H9 (cell line): ENCODE results near the gene KLLN. TPM values are rescaled to one million over a fixed set of nuclear protein-coding genes. Genes with fewer than 3 reads are reported as not detected.
"Not testable (repeated sequence)": the region's sequence is repeated elsewhere in the genome, so short reads cannot be mapped to it uniquely, and the experiment has no call there.

Experiments
- DNase-seq: peaks from one replicate; pipeline ENCODE4 v3.0.0-alpha.2; 2017
- H2AFZ ChIP-seq: one replicate; pipeline ENCODE4 v1.6.1; 2013; ENCODE audit warnings: mild to moderate bottlenecking, low read length, control low read depth, moderate library complexity
- H2AK5ac ChIP-seq: 2 replicates; pipeline ENCODE4 v1.6.1; 2013; ENCODE audit warnings: low read length, control low read depth, mixed read lengths; ENCODE audit not compliant: insufficient read length
- H2BK120ac ChIP-seq: one replicate; pipeline ENCODE4 v1.6.1; 2013; ENCODE audit warnings: low read depth, mild to moderate bottlenecking, low read length, control low read depth, inconsistent platforms; ENCODE audit not compliant: poor library complexity, severe bottlenecking
- H2BK12ac ChIP-seq: 2 replicates; pipeline ENCODE4 v1.6.1; 2013; ENCODE audit warnings: low read length, control low read depth, mixed read lengths, low read depth; ENCODE audit not compliant: insufficient read length
- H2BK15ac ChIP-seq: 2 replicates; pipeline ENCODE4 v1.6.1; 2013; ENCODE audit warnings: low read depth, low read length, control low read depth
- H2BK20ac ChIP-seq: one replicate; pipeline ENCODE4 v1.6.1; 2013; ENCODE audit warnings: low read depth, mild to moderate bottlenecking, low read length, control low read depth, inconsistent platforms; ENCODE audit not compliant: poor library complexity, severe bottlenecking
- H2BK5ac ChIP-seq: 2 replicates; pipeline ENCODE4 v1.6.1; 2013; ENCODE audit warnings: low read length, control low read depth, mixed read lengths; ENCODE audit not compliant: insufficient read length
- H3K14ac ChIP-seq: 2 replicates; pipeline ENCODE4 v1.6.1; 2013; ENCODE audit warnings: low read length, control low read depth; ENCODE audit not compliant: insufficient read depth
- H3K18ac ChIP-seq: 2 replicates; pipeline ENCODE4 v1.6.1; 2013; ENCODE audit warnings: low read depth, mild to moderate bottlenecking, mixed read lengths, low read length, control low read depth; ENCODE audit not compliant: insufficient read length
- H3K23ac ChIP-seq: 2 replicates; pipeline ENCODE4 v1.6.1; 2013; ENCODE audit warnings: low read length, control low read depth, mixed read lengths, low read depth; ENCODE audit not compliant: insufficient read length
- H3K23me2 ChIP-seq: 2 replicates; pipeline ENCODE4 v1.6.1; 2013; ENCODE audit warnings: low read depth, mild to moderate bottlenecking, mixed read lengths, low read length, control low read depth; ENCODE audit not compliant: insufficient read length, poor library complexity, severe bottlenecking
- H3K27ac ChIP-seq: 2 replicates; pipeline ENCODE4 v1.5.1; 2013; ENCODE audit warnings: low read length, control low read depth, mixed read lengths, low read depth; ENCODE audit not compliant: insufficient read length
- H3K27me3 ChIP-seq: 2 replicates; pipeline ENCODE4 v1.6.1; 2013; ENCODE audit warnings: low read length, control low read depth, inconsistent platforms; ENCODE audit not compliant: insufficient read depth
- H3K4ac ChIP-seq: 2 replicates; pipeline ENCODE4 v1.6.1; 2013; ENCODE audit warnings: low read depth, mild to moderate bottlenecking, control low read depth, inconsistent platforms, low read length, moderate library complexity
- H3K4me1 ChIP-seq: 2 replicates; pipeline ENCODE4 v1.6.1; 2013; ENCODE audit warnings: low read length, control low read depth, inconsistent platforms; ENCODE audit not compliant: insufficient read depth
- H3K4me2 ChIP-seq: 2 replicates; pipeline ENCODE4 v1.6.1; 2013; ENCODE audit warnings: low read length, control low read depth, mixed read lengths; ENCODE audit not compliant: insufficient read length, insufficient read depth
- H3K56ac ChIP-seq: 2 replicates; pipeline ENCODE4 v1.6.1; 2013; ENCODE audit warnings: low read depth, mild to moderate bottlenecking, mixed read lengths, low read length, control low read depth; ENCODE audit not compliant: insufficient read length
- H3K79me1 ChIP-seq: 2 replicates; pipeline ENCODE4 v1.6.1; 2013; ENCODE audit warnings: low read depth, mild to moderate bottlenecking, moderate library complexity, low read length, control low read depth, inconsistent platforms; ENCODE audit not compliant: insufficient read depth, poor library complexity, severe bottlenecking
- H3K79me2 ChIP-seq: 2 replicates; pipeline ENCODE4 v1.6.1; 2013; ENCODE audit warnings: low read length, control low read depth, inconsistent platforms; ENCODE audit not compliant: insufficient read depth
- H3K9ac ChIP-seq: 2 replicates; pipeline ENCODE4 v1.6.1; 2013; ENCODE audit warnings: low read length, control low read depth, mixed read lengths; ENCODE audit not compliant: insufficient read length; ENCODE audit errors: extremely low read depth
- H3K9me3 ChIP-seq: one replicate; pipeline ENCODE4 v1.6.1; 2013; ENCODE audit warnings: low read depth, low read length, inconsistent platforms; ENCODE audit not compliant: control insufficient read depth
- H3T11ph ChIP-seq: one replicate; pipeline ENCODE4 v1.6.1; 2013; ENCODE audit warnings: mild to moderate bottlenecking, low read length, control low read depth, inconsistent platforms
- H4K20me1 ChIP-seq: one replicate; pipeline ENCODE4 v1.6.1; 2013; ENCODE audit not compliant: control insufficient read depth, insufficient read length, insufficient read depth
- H4K5ac ChIP-seq: 2 replicates; pipeline ENCODE4 v1.6.1; 2013; ENCODE audit warnings: low read depth, mild to moderate bottlenecking, mixed read lengths, low read length, control low read depth; ENCODE audit not compliant: insufficient read length
- H4K8ac ChIP-seq: replicated peaks from 2 replicates; pipeline ENCODE4 v1.6.1; 2013; ENCODE audit warnings: low read length, control low read depth, mixed read lengths, low read depth; ENCODE audit not compliant: insufficient read length
- H4K91ac ChIP-seq: 2 replicates; pipeline ENCODE4 v1.6.1; 2013; ENCODE audit warnings: low read depth, mild to moderate bottlenecking, moderate library complexity, mixed read lengths, low read length, control low read depth; ENCODE audit not compliant: insufficient read length
- H3K27ac Mint-ChIP-seq, 3 experiments: 2 replicates in 2 of 3; 3 replicates in 1 of 3; pipeline ENCODE4 v1.8.0; 2020 to 2021; ENCODE audit warnings: mixed read lengths in 3 of 3, mild to moderate bottlenecking in 1 of 3, moderate library complexity in 1 of 3
- H3K27me3 Mint-ChIP-seq: 2 replicates; pipeline ENCODE4 v1.8.0; 2021; ENCODE audit warnings: low read depth, mild to moderate bottlenecking, moderate library complexity, mixed read lengths
- H3K36me3 Mint-ChIP-seq, 3 experiments: 2 replicates in 2 of 3; 3 replicates in 1 of 3; pipeline ENCODE4 v1.8.0; 2020 to 2021; ENCODE audit warnings: low read depth in 3 of 3, mixed read lengths in 3 of 3; ENCODE audit not compliant: insufficient read depth in 1 of 3
- H3K4me1 Mint-ChIP-seq, 2 experiments: 2 replicates each; pipeline ENCODE4 v1.8.0; 2020; ENCODE audit warnings: mixed read lengths in 2 of 2
- H3K4me3 Mint-ChIP-seq, 2 experiments: 2 replicates in 1 of 2; 3 replicates in 1 of 2; pipeline ENCODE4 v1.8.0; 2020 to 2021; ENCODE audit warnings: mild to moderate bottlenecking in 2 of 2, mixed read lengths in 2 of 2, moderate library complexity in 1 of 2
- H3K9me3 Mint-ChIP-seq, 2 experiments: 2 replicates in 1 of 2; 3 replicates in 1 of 2; pipeline ENCODE4 v1.8.0; 2020; ENCODE audit warnings: mild to moderate bottlenecking in 2 of 2, mixed read lengths in 2 of 2, moderate library complexity in 1 of 2
- WGBS: extraction: QIAGEN DNeasy Blood & Tissue Kit; methylation state at CpG from one replicate; pipeline ENCODE4 v1.1.7; 2013; ENCODE audit warnings: missing lambda C conversion rate, low lambda C conversion rate, mixed read lengths; ENCODE audit not compliant: insufficient read length; ENCODE audit errors: extremely low coverage; 5-methylcytosine and 5-hydroxymethylcytosine counted together
- total RNA-seq: library from RNA; stranded (reverse); gene quantifications from 2 replicates; pipeline ENCODE4 v1.2.1, GENCODE V29; 2021

KLLN gene
- total RNA-seq, 1 experiment from 2014 or later: 0.79 TPM

- H2AK5ac ChIP-seq, H3K9me3 ChIP-seq, H2BK5ac ChIP-seq, H3K4me1 Mint-ChIP-seq, H3K23me2 ChIP-seq, H3K14ac ChIP-seq, H3K4me3 Mint-ChIP-seq, H2BK12ac ChIP-seq, H3K27me3 Mint-ChIP-seq, H3K79me1 ChIP-seq, H4K8ac ChIP-seq, H2BK15ac ChIP-seq, H3K27me3 ChIP-seq, H4K5ac ChIP-seq, H3K27ac ChIP-seq, H3K4ac ChIP-seq, H3T11ph ChIP-seq, DNase-seq, H3K79me2 ChIP-seq, H2AFZ ChIP-seq, H2BK20ac ChIP-seq, H2BK120ac ChIP-seq, H4K20me1 ChIP-seq, H3K56ac ChIP-seq, H3K27ac Mint-ChIP-seq, H3K4me2 ChIP-seq, H3K9ac ChIP-seq, H3K18ac ChIP-seq, H3K4me1 ChIP-seq, H4K91ac ChIP-seq, H3K23ac ChIP-seq: not testable (repeated sequence)
- peaks cover 47 to 59% (median 58%) of the 10 kb centered on the region in 3 experiments for H3K36me3 Mint-ChIP-seq
- WGBS: no CpG with 5 or more reads among the region's 8 CpGs
- H3K9me3 Mint-ChIP-seq: peaks cover 25 to 38% of the 10 kb centered on the region in 2 experiments
These were observed 34.6 kb upstream of the KLLN start for GRCh38 chr10:87897957-87898356.
